CD4-positive, alpha-beta T cell treated with Interleukin-17A for 4 hours (primary cell): ENCODE measurements around the gene TFAP2E.
A peak's percentile ranks its signal among the peaks of the same experiment; 100 is the strongest.

Experiments
- DNase-seq: peaks from one replicate; pipeline ENCODE4 v3.0.0-alpha.2; 2020; ENCODE audit warnings: mixed read lengths

Gene TFAP2E

GRCh38 chr1:35598895-35599294 is 25.8 kb downstream of the TFAP2E start:
- no peak for DNase-seq

GRCh38 chr1:35599411-35599810 is 26.3 kb downstream of the TFAP2E start:
- no peak for DNase-seq

- DNase-seq, result no peak
Measured at GRCh38 chr1:35600593-35600992, 27.5 kb downstream of the TFAP2E start.

GRCh38 chr1:35603468-35603867 is 30.4 kb downstream of the TFAP2E start:
- no peak for DNase-seq

GRCh38 chr1:35603941-35604340 is 30.8 kb downstream of the TFAP2E start:
- DNase-seq, result no peak

- DNase-seq, result no peak
Measured at GRCh38 chr1:35605071-35605866, 32.2 kb downstream of the TFAP2E start.

- no peak for DNase-seq
Measured at GRCh38 chr1:35605867-35606182, 32.7 kb downstream of the TFAP2E start.

- no peak for DNase-seq
Measured at GRCh38 chr1:35611655-35612054, 38.5 kb downstream of the TFAP2E start.

- DNase-seq, result no peak
Measured at GRCh38 chr1:35615440-35615839, 42.3 kb downstream of the TFAP2E start.

GRCh38 chr1:35619237-35620121 is 46.4 kb downstream of the TFAP2E start:
- no peak for DNase-seq

GRCh38 chr1:35622510-35623178 is 49.5 kb downstream of the TFAP2E start:
- DNase-seq, result no peak

GRCh38 chr1:35623832-35624231 is 50.7 kb downstream of the TFAP2E start:
- no peak for DNase-seq

GRCh38 chr1:35629051-35629450 is 55.9 kb downstream of the TFAP2E start:
- no peak for DNase-seq

GRCh38 chr1:35631396-35631795 is 58.3 kb downstream of the TFAP2E start:
- DNase-seq, result no peak

GRCh38 chr1:35633547-35633946 is 60.4 kb downstream of the TFAP2E start:
- no peak for DNase-seq

GRCh38 chr1:35637401-35637809 is 64.3 kb downstream of the TFAP2E start:
- no peak for DNase-seq

- no peak for DNase-seq
Measured at GRCh38 chr1:35640380-35641232, 67.5 kb downstream of the TFAP2E start.

GRCh38 chr1:35641233-35641866 is 68.2 kb downstream of the TFAP2E start, which contains the start of gene PSMB2:
PSMB2 (minus strand) TSS chr1:35641526; CDS start chr1:35641432, 94 bp downstream.
- DNase-seq, result peak; percentile 96

- peak; percentile 12 for DNase-seq
Measured at GRCh38 chr1:35642471-35642955, 69.4 kb downstream of the TFAP2E start.

- DNase-seq, result no peak
Measured at GRCh38 chr1:35644204-35644603, 71.1 kb downstream of the TFAP2E start.
